ENCODE results near the gene ECE1. TPM values are rescaled to one million over a fixed set of nuclear protein-coding genes. Genes with fewer than 3 reads are reported as not detected.
A peak's percentile ranks its signal among the peaks of the same experiment; 100 is the strongest.

ECE1 gene
- total RNA-seq, 4 donors from 2014 or later = 105 to 122 (median 112) TPM

GRCh38 chr1:21269461-21270085, 20.7 kb downstream of the ECE1 start:
- Histone ChIP-seq H3K27me3 (no peaks in the 10 kb centered on the region), H3K4me3 (no peak overlapping the region), H3K4me1 (peaks cover 0 to 45% (median 0%) of the 10 kb centered on the region in 4 donors), H3K9me3 (no peaks in the 10 kb centered on the region), H3K27ac (peak overlapping the region in 2 of 4 donors; percentile 54 to 67), H3K36me3 (peaks cover 0 to 76% (median 0%) of the 10 kb centered on the region in 3 donors)
- peak in 2 of 3 donors; percentile 69 to 77 for DNase-seq
- TF ChIP-seq POLR2A (IDR thresholded peaks at IDR 0.05) (no peak), CTCF (IDR thresholded peaks at IDR 0.05) (no peak)

DNA sequence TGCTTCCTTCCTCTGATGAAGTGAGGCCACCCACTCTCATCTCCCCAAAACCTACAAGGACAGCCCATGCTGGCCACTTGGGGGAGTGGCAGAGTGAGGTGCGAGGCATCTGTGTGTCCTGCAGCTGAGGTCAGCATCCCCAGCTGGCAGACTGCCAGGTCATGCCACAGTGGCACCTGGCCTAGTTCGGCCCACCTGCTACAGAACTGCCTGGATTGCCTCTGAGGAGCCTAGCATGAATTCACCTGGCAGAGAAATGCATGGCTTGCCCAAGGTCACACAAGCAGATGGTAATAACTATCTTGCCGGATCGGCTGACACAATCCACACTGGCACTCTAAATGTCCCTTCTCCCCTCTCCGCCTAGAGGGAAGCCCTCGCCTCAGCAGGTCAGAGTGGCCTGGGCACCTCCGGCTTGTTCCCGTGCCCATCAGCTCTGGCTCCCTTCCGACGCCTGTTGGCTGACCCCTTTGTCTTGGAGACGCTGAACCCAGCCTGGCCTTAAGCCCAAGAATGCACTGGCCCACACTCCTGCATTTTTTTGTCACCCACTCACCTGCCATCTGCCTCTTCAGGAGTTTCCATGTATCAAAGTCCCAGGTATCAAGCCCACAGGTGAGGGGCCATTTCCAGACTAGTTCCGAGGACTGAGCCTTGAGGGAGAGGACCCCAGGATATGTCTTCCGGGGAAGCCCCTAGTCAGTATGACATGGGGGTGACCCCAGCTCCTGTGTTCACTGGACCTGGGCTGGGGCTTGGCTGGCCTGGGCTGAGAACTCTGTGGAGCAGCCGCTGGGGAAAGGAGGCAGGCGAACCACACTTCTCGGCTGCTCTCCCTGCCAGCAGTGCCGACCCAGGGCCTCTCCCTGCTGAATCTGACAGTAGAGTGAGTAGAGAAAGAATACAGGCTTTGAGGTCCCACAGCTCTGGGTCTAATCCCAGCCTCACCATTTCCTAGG, 21.7 kb downstream of the ECE1 start:
- Histone ChIP-seq H3K9me3 (no peaks in the 10 kb centered on the region), H3K36me3 (peaks cover 0 to 77% (median 0%) of the 10 kb centered on the region in 3 donors), H3K27ac (no peak overlapping the region), H3K27me3 (no peaks in the 10 kb centered on the region), H3K4me3 (no peak overlapping the region), H3K4me1 (peaks cover 0 to 43% (median 0%) of the 10 kb centered on the region in 4 donors)
- TF ChIP-seq CTCF (IDR thresholded peaks at IDR 0.05) = no peak
- TF ChIP-seq POLR2A (IDR thresholded peaks at IDR 0.05) = no peak
- no peak for DNase-seq

GRCh38 chr1:21267191-21268077, 22.8 kb downstream of the ECE1 start:
- Histone ChIP-seq H3K36me3 (peaks cover 0 to 73% (median 0%) of the 10 kb centered on the region in 3 donors), H3K27me3 (no peaks in the 10 kb centered on the region), H3K27ac (no peak overlapping the region), H3K4me3 (no peak overlapping the region), H3K4me1 (peaks cover 0 to 51% (median 2%) of the 10 kb centered on the region in 4 donors), H3K9me3 (no peaks in the 10 kb centered on the region)
- no peak for DNase-seq
- no peak for TF ChIP-seq POLR2A (IDR thresholded peaks at IDR 0.05)
- no peak for TF ChIP-seq CTCF (IDR thresholded peaks at IDR 0.05)

DNA sequence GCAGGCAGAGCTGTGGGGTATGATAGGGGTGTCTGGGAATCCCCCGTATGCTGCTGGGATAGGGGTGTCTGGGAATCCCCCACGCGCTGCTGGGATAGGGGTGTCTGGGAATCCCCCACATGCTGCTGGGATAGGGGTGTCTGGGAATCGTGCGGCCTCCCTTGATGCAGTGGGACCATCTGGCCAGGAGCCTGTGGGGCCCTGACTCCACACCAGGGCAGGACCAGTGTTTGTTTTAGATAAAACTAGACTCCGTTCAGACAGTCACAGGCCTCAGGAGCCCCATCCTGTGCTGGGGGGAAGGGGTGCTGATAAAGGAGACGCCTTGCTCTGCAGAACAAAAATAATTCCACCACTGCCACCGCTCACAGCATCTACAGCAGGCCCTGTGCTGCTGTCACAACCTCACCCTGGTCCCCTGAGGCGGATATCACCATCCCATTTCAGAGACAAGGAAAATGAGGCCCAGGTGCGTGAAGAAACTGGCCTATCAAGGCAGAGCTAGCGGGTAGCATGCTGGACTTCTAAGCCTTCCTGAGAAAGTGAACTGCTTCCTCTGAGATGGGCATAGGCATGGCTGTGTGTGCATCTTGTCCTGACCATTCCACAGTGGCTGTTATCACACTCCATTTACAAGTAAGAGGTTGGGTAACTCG, 24.0 kb downstream of the ECE1 start:
- H3K27ac ChIP-seq = no peak overlapping the region
- H3K27me3 ChIP-seq = no peaks in the 10 kb centered on the region
- TF ChIP-seq POLR2A (IDR thresholded peaks at IDR 0.05) = no peak
- no peak for TF ChIP-seq CTCF (IDR thresholded peaks at IDR 0.05)
- DNase-seq = no peak
- peaks cover 0 to 60% (median 5%) of the 10 kb centered on the region in 4 donors for H3K4me1 ChIP-seq
- H3K9me3 ChIP-seq = no peaks in the 10 kb centered on the region
- H3K4me3 ChIP-seq = no peak overlapping the region
- H3K36me3 ChIP-seq = peaks cover 0 to 62% (median 0%) of the 10 kb centered on the region in 3 donors

GRCh38 chr1:21265644-21266043, 24.6 kb downstream of the ECE1 start:
- peaks cover 0 to 58% (median 0%) of the 10 kb centered on the region in 3 donors for H3K36me3 ChIP-seq
- H3K27me3 ChIP-seq = no peaks in the 10 kb centered on the region
- TF ChIP-seq CTCF (IDR thresholded peaks at IDR 0.05) (no peak), POLR2A (IDR thresholded peaks at IDR 0.05) (no peak)
- H3K9me3 ChIP-seq = no peaks in the 10 kb centered on the region
- DNase-seq = no peak
- H3K4me3 ChIP-seq = no peak overlapping the region
- peaks cover 0 to 60% (median 5%) of the 10 kb centered on the region in 4 donors for H3K4me1 ChIP-seq
- H3K27ac ChIP-seq = no peak overlapping the region
